ENCODE results near the gene JPH4.

Gene JPH4

DNA sequence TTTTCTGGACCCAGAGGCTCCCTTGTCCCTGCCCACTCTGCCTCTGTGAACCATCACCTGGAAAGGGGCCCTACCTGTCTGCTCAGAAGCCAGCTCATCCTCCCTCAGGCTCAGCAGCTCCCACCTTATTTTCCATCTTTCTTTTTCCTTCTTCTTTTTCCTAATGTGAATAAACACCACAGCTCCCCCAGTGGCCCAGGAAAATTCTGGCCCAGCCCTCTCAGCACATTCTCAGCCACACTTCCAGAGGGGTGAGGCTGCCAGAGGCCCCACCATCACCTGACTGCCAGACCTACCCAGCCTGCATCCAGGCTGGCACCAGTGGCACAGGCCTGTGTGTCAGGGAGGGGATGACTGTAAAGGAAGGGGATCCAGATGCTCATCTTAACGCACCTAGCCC, 50.0 kb downstream of the JPH4 start:
- Histone ChIP-seq H3K4me1 (ENCODE audit: control insufficient read depth, low read length) (no peaks in the 10 kb centered on the region), H3K36me3 (ENCODE audit: control insufficient read depth, low read length) (no peaks in the 10 kb centered on the region)

DNA sequence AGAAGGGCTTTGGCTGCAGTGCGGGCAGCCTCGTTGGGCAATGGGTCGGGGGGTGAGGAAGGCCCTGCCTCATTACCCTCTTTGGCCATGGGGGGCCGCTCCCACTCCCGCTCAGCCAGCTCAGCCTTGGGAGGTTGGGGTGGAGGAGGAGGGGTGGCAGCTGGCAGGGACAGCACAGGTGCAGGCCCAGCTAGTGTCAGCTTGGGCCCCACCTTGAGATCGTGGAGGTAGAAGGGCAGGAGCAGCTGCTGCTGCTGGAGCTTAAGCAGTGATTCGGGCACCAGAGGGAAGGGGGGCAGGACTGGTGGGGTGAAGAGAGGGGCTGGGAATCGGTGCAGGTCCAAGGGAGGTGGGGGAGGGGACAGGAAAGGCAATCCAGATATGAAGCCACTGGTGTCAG, 53.0 kb downstream of the JPH4 start:
- Histone ChIP-seq H4K20me1 (ENCODE audit: control insufficient read depth, insufficient read depth, low read depth, low read length) (no peaks in the 10 kb centered on the region), H3K9me2 (replicated peaks; ENCODE audit: control insufficient read depth, low read length) (no peaks in the 10 kb centered on the region), H3F3A (ENCODE audit: control insufficient read depth, insufficient read depth) (no peaks in the 10 kb centered on the region), H3K27ac (ENCODE audit: low read depth, low read length) (no peak overlapping the region), H3K4me3 (ENCODE audit: low read length) (no peak overlapping the region), H3K79me2 (ENCODE audit: control insufficient read depth, low read length) (no peaks in the 10 kb centered on the region), H3K4me1 (ENCODE audit: control insufficient read depth, low read length) (no peaks in the 10 kb centered on the region), H3K4me2 (ENCODE audit: low read length) (no peak overlapping the region), H3K36me3 (ENCODE audit: control insufficient read depth, low read length) (no peaks in the 10 kb centered on the region), H3K9me3 (ENCODE audit: control insufficient read depth, insufficient read depth, low read length) (no peaks in the 10 kb centered on the region), H3K27me3 (ENCODE audit: control insufficient read depth, low read length) (no peaks in the 10 kb centered on the region)
- TF ChIP-seq, protein P1, sequence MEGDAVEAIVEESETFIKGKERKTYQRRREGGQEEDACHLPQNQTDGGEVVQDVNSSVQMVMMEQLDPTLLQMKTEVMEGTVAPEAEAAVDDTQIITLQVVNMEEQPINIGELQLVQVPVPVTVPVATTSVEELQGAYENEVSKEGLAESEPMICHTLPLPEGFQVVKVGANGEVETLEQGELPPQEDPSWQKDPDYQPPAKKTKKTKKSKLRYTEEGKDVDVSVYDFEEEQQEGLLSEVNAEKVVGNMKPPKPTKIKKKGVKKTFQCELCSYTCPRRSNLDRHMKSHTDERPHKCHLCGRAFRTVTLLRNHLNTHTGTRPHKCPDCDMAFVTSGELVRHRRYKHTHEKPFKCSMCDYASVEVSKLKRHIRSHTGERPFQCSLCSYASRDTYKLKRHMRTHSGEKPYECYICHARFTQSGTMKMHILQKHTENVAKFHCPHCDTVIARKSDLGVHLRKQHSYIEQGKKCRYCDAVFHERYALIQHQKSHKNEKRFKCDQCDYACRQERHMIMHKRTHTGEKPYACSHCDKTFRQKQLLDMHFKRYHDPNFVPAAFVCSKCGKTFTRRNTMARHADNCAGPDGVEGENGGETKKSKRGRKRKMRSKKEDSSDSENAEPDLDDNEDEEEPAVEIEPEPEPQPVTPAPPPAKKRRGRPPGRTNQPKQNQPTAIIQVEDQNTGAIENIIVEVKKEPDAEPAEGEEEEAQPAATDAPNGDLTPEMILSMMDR (IDR thresholded peaks at IDR 0.05; ENCODE audit: low read depth, low read length, poor library complexity, severe bottlenecking), result no peak
- TF ChIP-seq EZH2phosphoT487 (IDR thresholded peaks at IDR 0.05; ENCODE audit: borderline replicate concordance, low read length), result no peak

More for the DNA sequence above, 50.0 kb downstream of the JPH4 start:
- H3K9me3 ChIP-seq (ENCODE audit: control insufficient read depth, insufficient read depth, low read length), result no peaks in the 10 kb centered on the region
- H3K4me3 ChIP-seq (ENCODE audit: low read length), result no peak overlapping the region
- no peak overlapping the region for H3K4me2 ChIP-seq (ENCODE audit: low read length)
- H3K9me2 ChIP-seq (replicated peaks; ENCODE audit: control insufficient read depth, low read length), result no peaks in the 10 kb centered on the region
- no peaks in the 10 kb centered on the region for H3F3A ChIP-seq (ENCODE audit: control insufficient read depth, insufficient read depth)
- H3K27ac ChIP-seq (ENCODE audit: low read depth, low read length), result no peak overlapping the region
- H3K27me3 ChIP-seq (ENCODE audit: control insufficient read depth, low read length), result no peaks in the 10 kb centered on the region
- H3K79me2 ChIP-seq (ENCODE audit: control insufficient read depth, low read length), result no peaks in the 10 kb centered on the region
- TF ChIP-seq, protein P1 (IDR thresholded peaks at IDR 0.05; ENCODE audit: low read depth, low read length, poor library complexity, severe bottlenecking), result no peak
- no peak for TF ChIP-seq EZH2phosphoT487 (IDR thresholded peaks at IDR 0.05; ENCODE audit: borderline replicate concordance, low read length)
- no peaks in the 10 kb centered on the region for H4K20me1 ChIP-seq (ENCODE audit: control insufficient read depth, insufficient read depth, low read depth, low read length)

DNA sequence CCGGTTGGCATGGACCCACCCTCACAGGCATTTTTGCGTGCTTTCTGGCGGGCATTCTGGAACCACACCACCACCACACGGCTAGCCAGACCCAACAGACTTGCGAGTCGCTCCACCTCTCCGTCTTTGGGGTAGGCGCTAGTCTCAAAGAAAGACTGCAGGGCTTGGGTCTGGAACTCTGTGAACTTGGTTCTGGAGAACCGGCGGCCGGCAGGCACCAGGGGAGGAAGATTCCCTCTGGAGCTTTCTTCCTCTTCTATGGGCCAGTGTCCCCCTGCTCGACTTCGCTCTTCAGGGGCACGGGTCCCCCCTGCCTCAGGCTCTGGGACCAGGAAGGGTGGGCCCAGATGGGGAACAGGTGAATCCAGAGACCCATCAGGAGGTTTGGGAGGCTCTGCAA, 53.6 kb downstream of the JPH4 start:
- Histone ChIP-seq H3K9me2 (replicated peaks; ENCODE audit: control insufficient read depth, low read length) (no peaks in the 10 kb centered on the region), H3K4me1 (ENCODE audit: control insufficient read depth, low read length) (no peaks in the 10 kb centered on the region), H3K9me3 (ENCODE audit: control insufficient read depth, insufficient read depth, low read length) (no peaks in the 10 kb centered on the region), H3K36me3 (ENCODE audit: control insufficient read depth, low read length) (no peaks in the 10 kb centered on the region), H3K79me2 (ENCODE audit: control insufficient read depth, low read length) (no peaks in the 10 kb centered on the region), H3K4me3 (ENCODE audit: low read length) (no peak overlapping the region), H3K27ac (ENCODE audit: low read depth, low read length) (no peak overlapping the region), H4K20me1 (ENCODE audit: control insufficient read depth, insufficient read depth, low read depth, low read length) (no peaks in the 10 kb centered on the region), H3F3A (ENCODE audit: control insufficient read depth, insufficient read depth) (no peaks in the 10 kb centered on the region), H3K27me3 (ENCODE audit: control insufficient read depth, low read length) (no peaks in the 10 kb centered on the region), H3K4me2 (ENCODE audit: low read length) (no peak overlapping the region)
- TF ChIP-seq EZH2phosphoT487 (IDR thresholded peaks at IDR 0.05; ENCODE audit: borderline replicate concordance, low read length), result no peak
- TF ChIP-seq, protein P1 (IDR thresholded peaks at IDR 0.05; ENCODE audit: low read depth, low read length, poor library complexity, severe bottlenecking), result no peak
